NCI-H2227 (cell line): ENCODE data around the gene MACROD1.

ENCODE experiments used
- DNase-seq: peaks from one replicate; lab custom pipeline; 2025; ENCODE audit not compliant: unreplicated experiment; lab: John Stamatoyannopoulos, UW

The MACROD1 gene

GRCh38 chr11:64077607-64078006 is 88.3 kb downstream of the MACROD1 start:
- DNase-seq, result no peak

- DNase-seq, result no peak
These were observed 89.2 kb downstream of the MACROD1 start for GRCh38 chr11:64076758-64077157.

GRCh38 chr11:64074239-64074638 is 91.7 kb downstream of the MACROD1 start:
- no peak for DNase-seq

DNA sequence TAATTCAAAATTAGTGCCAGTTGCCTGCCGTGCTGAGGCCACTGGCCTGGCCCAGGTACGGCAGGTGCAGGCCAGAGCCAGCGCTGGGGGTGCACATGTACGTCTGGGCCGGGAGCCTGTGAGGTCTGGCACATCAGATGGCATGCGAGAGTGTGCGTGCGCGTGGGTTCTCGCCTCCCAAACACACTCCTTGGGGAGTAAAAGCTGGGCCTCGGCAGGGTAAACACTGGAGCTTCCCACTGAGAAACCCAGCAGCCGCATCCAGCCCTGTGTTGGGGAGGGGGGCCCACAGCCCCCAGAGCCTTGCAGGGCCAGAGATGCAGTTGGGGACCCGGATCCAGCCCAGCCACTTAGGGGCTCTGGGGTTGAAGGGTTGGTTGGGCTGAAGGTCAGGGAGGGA is 92.4 kb downstream of the MACROD1 start:
- DNase-seq, result no peak

GRCh38 chr11:64072871-64073270 is 93.0 kb downstream of the MACROD1 start:
- DNase-seq, result no peak

- DNase-seq, result no peak
These were observed 93.5 kb downstream of the MACROD1 start for GRCh38 chr11:64072403-64072802.

DNA sequence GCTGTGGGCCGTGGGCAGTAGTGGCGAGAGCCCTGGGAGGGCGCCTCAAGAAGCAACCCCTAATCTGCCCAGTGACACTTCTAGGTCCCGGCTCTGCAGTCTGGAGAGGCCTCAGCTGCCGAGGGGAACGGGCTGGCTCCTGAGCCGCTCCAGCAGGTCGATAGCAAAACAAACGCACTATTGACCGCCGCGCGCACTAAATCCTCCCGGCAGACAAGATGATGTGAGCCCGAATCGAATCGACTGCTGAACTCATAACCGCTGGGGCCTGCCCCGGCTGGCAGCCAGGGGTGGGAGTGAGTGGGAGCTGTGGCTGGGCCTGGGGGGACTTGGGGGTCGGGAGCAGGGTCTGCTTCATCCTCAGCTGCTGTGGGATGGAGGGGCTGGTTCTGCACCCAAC is 94.1 kb downstream of the MACROD1 start:
- peak; percentile 47 for DNase-seq

DNA sequence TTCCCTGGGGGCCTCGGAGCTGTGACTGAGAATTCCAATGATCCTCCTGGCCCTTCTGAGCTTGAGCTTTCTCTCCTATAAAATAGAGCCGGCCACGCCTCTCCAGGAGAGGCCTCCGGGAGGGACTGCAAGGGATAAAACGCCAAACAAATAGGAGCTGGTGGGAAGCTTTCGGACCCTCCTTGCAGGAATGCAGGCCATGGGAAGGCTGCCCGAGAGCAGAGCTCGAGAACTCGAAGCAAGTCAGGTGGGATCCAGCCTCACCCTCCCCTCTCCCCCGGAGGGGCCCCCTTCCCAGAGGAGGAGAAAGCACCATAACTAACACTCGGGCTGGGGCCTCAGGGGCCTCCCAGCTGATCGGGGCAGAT is 95.6 kb downstream of the MACROD1 start:
- peak; percentile 38 for DNase-seq

GRCh38 chr11:64069401-64070313 is 96.3 kb downstream of the MACROD1 start:
- DNase-seq, result peak; percentile 48

DNA sequence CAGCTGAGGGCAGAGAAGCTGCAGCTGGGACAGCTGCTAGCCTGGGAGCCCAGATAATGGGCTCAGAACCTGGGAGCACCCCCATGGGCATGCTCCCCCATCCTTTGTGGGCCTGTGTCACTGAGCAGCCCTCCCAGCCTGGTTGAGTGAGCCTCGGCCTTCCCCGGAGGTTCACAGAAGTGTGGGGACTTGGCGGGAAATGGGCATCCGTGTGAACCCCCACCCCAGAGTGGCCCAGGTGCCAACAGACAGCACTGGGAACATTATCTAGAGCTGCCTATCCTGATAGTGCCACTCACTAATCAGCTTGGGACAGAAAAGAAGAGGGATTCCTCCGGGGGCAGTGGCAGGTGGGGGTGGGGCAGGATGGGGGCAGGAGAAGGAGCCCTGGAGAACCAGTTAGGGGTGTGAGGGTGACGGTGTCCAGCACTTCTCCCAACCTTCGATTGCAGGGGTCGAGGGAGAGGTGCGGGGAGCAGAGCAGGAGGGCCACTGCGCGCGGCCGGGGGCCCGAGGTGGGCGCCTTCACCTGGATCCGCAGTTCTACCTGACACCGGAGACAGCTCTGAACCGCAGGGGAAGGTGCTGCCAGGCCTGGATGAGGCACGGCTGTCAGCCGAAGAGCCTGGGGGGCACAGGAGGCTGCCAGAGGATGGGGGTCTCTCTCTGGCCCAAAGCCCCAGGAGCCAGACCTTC is 97.1 kb downstream of the MACROD1 start:
- no peak for DNase-seq

- peak; percentile 51 for DNase-seq
These were observed 98.5 kb downstream of the MACROD1 start for GRCh38 chr11:64067230-64067993.

DNA sequence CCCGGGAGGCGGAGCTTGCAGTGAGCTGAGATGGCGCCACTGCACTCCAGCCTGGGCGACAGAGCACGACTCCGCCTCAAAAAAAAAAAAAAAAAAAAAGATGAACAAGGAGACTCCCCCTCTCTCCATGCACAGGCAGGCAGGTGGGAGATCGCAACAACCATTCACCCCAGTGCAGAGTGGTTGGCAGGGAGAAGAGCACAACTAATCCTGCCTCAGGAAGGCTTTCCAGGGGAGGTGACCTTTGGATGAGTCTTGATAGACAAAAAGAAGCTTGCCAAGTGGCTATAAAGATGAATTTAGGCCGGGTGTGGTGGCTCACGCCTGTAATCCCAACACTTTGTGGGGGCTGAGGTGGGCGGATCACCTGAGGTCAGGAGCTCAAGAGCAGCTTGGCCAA is 100.2 kb downstream of the MACROD1 start:
- no peak for DNase-seq

DNA sequence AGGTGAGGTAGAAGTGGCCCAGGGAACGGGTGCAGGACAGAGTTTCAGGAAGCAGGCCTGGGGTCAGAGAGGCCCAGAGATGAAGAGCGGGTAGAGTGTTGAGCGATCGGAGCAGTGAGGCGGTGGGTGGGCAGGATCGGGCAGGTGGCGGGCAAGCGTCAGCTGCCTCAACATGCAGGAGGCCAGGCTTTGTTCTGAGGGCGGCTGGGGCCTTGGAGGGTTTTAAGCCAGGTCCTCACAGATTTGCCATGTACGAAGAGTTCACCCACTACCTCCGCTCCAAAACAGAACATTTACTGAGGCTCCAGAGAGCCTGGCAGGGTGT is 100.8 kb downstream of the MACROD1 start:
- DNase-seq, result no peak

GRCh38 chr11:64064374-64065140 is 101.4 kb downstream of the MACROD1 start:
- no peak for DNase-seq

- DNase-seq, result peak; percentile 46
These were observed 102.1 kb downstream of the MACROD1 start for GRCh38 chr11:64063777-64064176.

GRCh38 chr11:64062185-64063039 is 103.5 kb downstream of the MACROD1 start:
- no peak for DNase-seq

- peak; percentile 95 for DNase-seq
These were observed 105.0 kb downstream of the MACROD1 start for GRCh38 chr11:64060861-64061444.

GRCh38 chr11:64060263-64060860 is 105.6 kb downstream of the MACROD1 start:
- no peak for DNase-seq
